Transverse colon (tissue), 4 donors: Measurements from ENCODE around the gene NUDT21. TPM values are rescaled to one million over a fixed set of nuclear protein-coding genes. Genes with fewer than 3 reads are reported as not detected.

Experiments used
- DNase-seq: peaks from one replicate; pipeline ENCODE4 v3.0.0-alpha.2; 2019
- H3K27ac ChIP-seq, 4 donors: fragments of 200-600 bp; sonication (generic); 2 replicates each; pipeline ENCODE4 v1.5.1; 2016 to 2018; ENCODE audit warnings: inconsistent platforms in 4 of 4
- H3K27me3 ChIP-seq: fragments of 200-600 bp; sonication (generic); 2 replicates; pipeline ENCODE4 v1.5.1; 2017; ENCODE audit warnings: inconsistent platforms
- H3K36me3 ChIP-seq, 4 donors: fragments of 200-600 bp; sonication (generic); 2 replicates each; pipeline ENCODE4 v1.5.1; 2017 to 2019; ENCODE audit warnings: inconsistent platforms in 4 of 4
- H3K4me1 ChIP-seq, 4 donors: fragments of 200-600 bp; sonication (generic); 2 replicates each; pipeline ENCODE4 v1.5.1; 2017 to 2020; ENCODE audit warnings: inconsistent platforms in 4 of 4
- H3K4me3 ChIP-seq, 4 donors: fragments of 200-600 bp; sonication (generic); 1 replicate in 1 of 4; 2 replicates in 3 of 4; pipeline versions ENCODE4 v1.5.1 to v1.6.1; 2017 to 2019; ENCODE audit warnings: inconsistent platforms in 4 of 4
- H3K9me3 ChIP-seq, 2 donors: fragments of 200-600 bp; sonication (generic); 2 replicates each; pipeline ENCODE4 v1.5.1; 2017 to 2019; ENCODE audit warnings: inconsistent platforms in 2 of 2
- EP300 ChIP-seq: sonication (generic); formaldehyde crosslinking; IDR thresholded peaks from one replicate; pipeline ENCODE4 v1.6.1; 2017; ENCODE audit warnings: antibody characterized with exemption, low read depth
- POLR2A ChIP-seq: fragments of 450-650 bp; IDR thresholded peaks from one replicate; pipeline ENCODE4 v1.6.1; 2016; ENCODE audit warnings: antibody characterized with exemption, mild to moderate bottlenecking, moderate library complexity
- POLR2AphosphoS5 ChIP-seq, 3 donors: sonication (generic); formaldehyde crosslinking; IDR thresholded peaks; one replicate each; pipeline ENCODE4 v1.6.1; 2016; ENCODE audit warnings: antibody characterized with exemption in 3 of 3
- WGBS, 2 donors: methylation state at CpG; one replicate each; pipeline ENCODE4 v1.1.5; 2018; ENCODE audit warnings: low coverage in 1 of 2; 5-methylcytosine and 5-hydroxymethylcytosine counted together
- in situ Hi-C, 4 donors: fragments of 200-750 bp; cut with MboI; loops; one replicate each; pipeline versions ENCODE4 v1.15.0 to v1.15.1; 2017; ENCODE audit warnings: low sequenced_read_pairs in 3 of 4, low pct_ligation_motif_present in 1 of 4, low pct_unique_long_range_greater_than_20kb in 1 of 4
- intact Hi-C: fragments of 100-400 bp; cut with DNase I; formaldehyde crosslinking; loops from one replicate; pipeline ENCODE4 v1.15.1; 2023; ENCODE audit warnings: low total_unique reads
- total RNA-seq, 4 donors: library from RNA; depleted of rRNA; stranded (reverse); fragments of >200 nt; gene quantifications; one replicate each; pipeline ENCODE4 v1.1.0, GENCODE V29; 2016
- TF ChIP-seq, protein P1 (sequence below), 5 experiments: fragments of 200-600 bp in 3 of 5; fragments of 450-650 bp in 2 of 5; sonication (generic) in 3 of 5; IDR thresholded peaks; 1 replicate in 2 of 5; 2 replicates in 3 of 5; pipeline ENCODE4 v1.5.1; 2016 to 2017; ENCODE audit warnings: antibody characterized with exemption in 5 of 5, inconsistent platforms in 3 of 5, mild to moderate bottlenecking in 2 of 5, moderate library complexity in 1 of 5

Gene NUDT21
- total RNA-seq, 4 donors from 2014 or later: 7.5 to 41.9 (median 23.0) TPM

DNA sequence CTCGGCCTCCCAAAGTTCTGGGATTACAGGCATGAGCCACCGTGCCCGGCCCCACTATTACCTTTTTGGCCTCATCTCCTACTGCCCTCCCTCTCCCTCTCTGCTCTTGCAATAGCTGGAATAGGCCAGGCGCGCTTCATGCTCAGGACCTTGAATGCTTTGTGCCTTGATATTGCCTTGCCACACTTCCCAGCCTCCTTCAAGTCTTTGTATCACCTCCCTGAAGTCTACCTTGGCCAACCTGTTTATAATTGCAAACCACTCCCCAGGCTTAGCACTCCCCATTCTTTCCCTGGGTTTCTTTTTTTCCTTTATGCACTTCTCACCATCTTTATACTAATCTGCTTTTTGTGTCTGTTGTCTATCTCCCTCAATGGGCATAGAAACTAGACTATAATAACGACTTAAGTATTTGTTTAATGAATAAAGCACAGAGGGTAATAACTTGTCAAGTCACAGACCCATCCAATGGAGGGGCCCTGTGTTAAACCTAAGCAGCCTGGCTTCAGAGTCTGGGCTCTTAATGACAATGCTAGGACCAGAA, 6.9 kb upstream of the NUDT21 start:
- in situ Hi-C loops: no loop called here
- peaks cover 0 to 43% (median 18%) of the 10 kb centered on the region in 4 donors for H3K36me3 ChIP-seq

DNA sequence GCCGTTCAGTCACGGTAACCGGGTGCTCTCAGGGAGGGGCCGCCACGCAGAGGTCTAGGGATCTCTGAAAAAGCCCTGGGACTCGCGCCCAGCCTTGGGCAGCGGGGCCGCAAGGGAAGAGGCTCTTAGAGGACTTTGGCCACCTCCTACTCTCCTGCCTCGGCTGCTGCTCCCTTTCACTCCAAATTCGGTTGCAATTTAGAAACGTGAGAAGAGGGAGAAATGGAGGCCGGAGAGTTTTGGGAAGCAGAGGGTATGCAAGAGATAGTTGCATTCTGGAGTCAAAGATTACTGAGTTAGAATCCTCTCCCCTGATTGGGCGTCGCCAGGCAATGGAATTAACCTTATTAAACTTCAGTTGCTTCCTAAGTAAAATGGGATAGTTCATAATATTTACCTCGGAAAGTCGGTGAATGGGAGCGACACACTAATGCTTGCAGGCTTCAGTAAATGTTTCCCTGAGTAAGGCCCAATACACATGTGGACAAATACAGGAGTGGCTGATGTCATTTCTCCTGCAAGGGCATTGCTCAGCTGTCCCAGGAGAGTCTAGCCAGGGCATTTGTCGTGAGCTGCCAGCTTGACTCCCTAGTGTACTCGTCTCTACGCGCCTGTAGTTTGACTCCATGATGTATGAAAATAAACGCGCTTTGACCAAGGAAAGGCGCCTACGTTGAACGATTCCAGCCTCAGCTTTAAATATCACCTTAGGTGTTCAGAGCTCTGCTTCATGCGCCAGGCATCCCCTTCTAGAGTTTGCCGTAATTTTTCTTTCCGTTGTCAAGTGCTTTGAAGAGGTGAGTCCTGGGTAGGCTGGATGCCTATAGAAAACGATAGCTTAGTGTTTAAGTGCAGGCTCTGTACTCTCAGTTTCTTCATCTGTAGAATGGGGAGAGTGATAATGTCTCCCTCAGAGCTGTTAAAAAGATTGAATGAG, 889 bp upstream of the NUDT21 start:
- peak overlapping the region; percentile 58 to 85 (median 74) for H3K4me3 ChIP-seq
- WGBS, 2 donors: 3% methylated on average over 31 of the region's 31 CpGs; no CpG with 5 or more reads in 1 of the 2 donors
- peaks cover 0 to 29% (median 7%) of the 10 kb centered on the region in 4 donors for H3K36me3 ChIP-seq
- H3K27me3 ChIP-seq: no peaks in the 10 kb centered on the region
- H3K9me3 ChIP-seq: no peaks in the 10 kb centered on the region
- H3K4me1 ChIP-seq: peaks cover 20 to 43% (median 26%) of the 10 kb centered on the region in 4 donors
- no peak for TF ChIP-seq EP300
- no peak for TF ChIP-seq POLR2A
- TF ChIP-seq POLR2AphosphoS5 (IDR thresholded peaks at IDR 0.05): peak in 1 of 3 donors; percentile 13
- TF ChIP-seq, protein P1, sequence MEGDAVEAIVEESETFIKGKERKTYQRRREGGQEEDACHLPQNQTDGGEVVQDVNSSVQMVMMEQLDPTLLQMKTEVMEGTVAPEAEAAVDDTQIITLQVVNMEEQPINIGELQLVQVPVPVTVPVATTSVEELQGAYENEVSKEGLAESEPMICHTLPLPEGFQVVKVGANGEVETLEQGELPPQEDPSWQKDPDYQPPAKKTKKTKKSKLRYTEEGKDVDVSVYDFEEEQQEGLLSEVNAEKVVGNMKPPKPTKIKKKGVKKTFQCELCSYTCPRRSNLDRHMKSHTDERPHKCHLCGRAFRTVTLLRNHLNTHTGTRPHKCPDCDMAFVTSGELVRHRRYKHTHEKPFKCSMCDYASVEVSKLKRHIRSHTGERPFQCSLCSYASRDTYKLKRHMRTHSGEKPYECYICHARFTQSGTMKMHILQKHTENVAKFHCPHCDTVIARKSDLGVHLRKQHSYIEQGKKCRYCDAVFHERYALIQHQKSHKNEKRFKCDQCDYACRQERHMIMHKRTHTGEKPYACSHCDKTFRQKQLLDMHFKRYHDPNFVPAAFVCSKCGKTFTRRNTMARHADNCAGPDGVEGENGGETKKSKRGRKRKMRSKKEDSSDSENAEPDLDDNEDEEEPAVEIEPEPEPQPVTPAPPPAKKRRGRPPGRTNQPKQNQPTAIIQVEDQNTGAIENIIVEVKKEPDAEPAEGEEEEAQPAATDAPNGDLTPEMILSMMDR (IDR thresholded peaks at IDR 0.05): no peak
- in situ Hi-C loops (no loop called here), intact Hi-C loops (no loop called here)
- peak overlapping the region; percentile 86 to 93 (median 91) for H3K27ac ChIP-seq
- DNase-seq: peak; percentile 26

More for the DNA sequence above, 6.9 kb upstream of the NUDT21 start:
- H3K4me1 ChIP-seq: peaks cover 0 to 5% (median 2%) of the 10 kb centered on the region in 4 donors
- TF ChIP-seq POLR2AphosphoS5 (IDR thresholded peaks at IDR 0.05): no peak
- TF ChIP-seq, protein P1 (IDR thresholded peaks at IDR 0.05): no peak
- TF ChIP-seq EP300: no peak
- H3K4me3 ChIP-seq: no peak overlapping the region
- H3K27ac ChIP-seq: no peak overlapping the region
- intact Hi-C loops: no loop called here
- DNase-seq: no peak
- H3K27me3 ChIP-seq: no peaks in the 10 kb centered on the region
- 94 to 96% methylated on average over 6 of the region's 6 CpGs for WGBS, 2 donors
- H3K9me3 ChIP-seq: no peaks in the 10 kb centered on the region

DNA sequence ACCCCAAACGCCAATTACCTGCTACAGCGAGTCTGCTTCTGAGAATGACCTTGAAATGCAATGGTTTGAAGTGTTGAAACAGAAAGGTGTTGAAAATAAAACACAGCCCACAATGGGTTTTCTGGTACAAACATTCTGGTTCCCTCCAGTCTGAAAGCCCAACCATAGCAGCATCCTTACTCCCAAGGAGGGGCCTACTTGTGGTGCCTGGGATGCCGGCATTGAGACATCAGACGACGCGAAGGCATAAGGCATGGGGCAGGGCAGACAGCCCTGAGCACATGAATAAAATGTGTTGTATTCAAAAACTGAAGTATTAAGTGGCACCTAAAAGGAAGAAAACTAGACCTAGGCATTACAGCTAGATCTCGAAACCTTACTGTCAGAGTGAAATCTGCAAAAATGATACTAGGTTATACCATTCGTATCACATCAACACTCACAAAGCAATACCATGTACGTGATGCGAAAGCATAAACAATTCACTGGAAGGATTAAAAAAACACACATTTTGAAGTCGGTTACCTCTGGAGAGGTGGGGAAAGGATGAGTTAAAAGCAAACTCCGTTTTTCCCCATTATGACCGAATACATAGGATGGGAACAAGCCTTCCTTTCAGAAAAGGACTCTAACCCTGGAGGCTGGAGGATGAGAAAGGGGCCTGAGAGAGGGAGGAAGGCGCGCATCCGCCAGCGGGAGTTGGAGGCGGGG, 702 bp downstream of the NUDT21 start:
- H3K4me3 ChIP-seq: peak overlapping the region; percentile 58 to 85 (median 84)
- no peaks in the 10 kb centered on the region for H3K9me3 ChIP-seq
- H3K27ac ChIP-seq: peak overlapping the region; percentile 86 to 93 (median 91)
- in situ Hi-C loops: no loop called here
- 9 to 11% methylated on average over 8 to 18 of the region's 18 CpGs for WGBS, 2 donors
- TF ChIP-seq, protein P1 (IDR thresholded peaks at IDR 0.05): no peak
- no peak for TF ChIP-seq EP300
- TF ChIP-seq POLR2AphosphoS5 (IDR thresholded peaks at IDR 0.05): no peak
- TF ChIP-seq POLR2A: no peak
- H3K27me3 ChIP-seq: no peaks in the 10 kb centered on the region
- H3K36me3 ChIP-seq: peaks cover 0 to 20% (median 5%) of the 10 kb centered on the region in 4 donors
- DNase-seq: no peak
- intact Hi-C loops: no loop called here
- peaks cover 20 to 43% (median 26%) of the 10 kb centered on the region in 4 donors for H3K4me1 ChIP-seq

DNA sequence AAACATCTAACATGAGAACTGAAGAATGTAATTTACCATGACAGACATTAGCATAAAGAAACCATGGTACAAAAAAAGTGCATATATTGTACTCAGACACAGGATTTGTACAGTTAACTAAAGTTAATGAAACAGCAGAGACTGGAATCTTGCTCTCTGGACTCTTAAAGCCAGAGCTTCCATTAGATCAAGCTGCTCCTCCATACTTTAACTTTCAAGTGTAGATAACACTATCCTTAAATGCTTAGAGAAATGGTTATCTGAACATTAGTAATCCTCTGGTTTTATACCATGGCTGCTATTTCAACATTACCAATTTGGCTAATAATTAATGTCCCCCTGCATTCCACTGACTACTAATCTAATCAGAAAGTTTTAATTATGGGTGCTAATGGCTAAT, 3.1 kb downstream of the NUDT21 start:
- no peak for DNase-seq
- in situ Hi-C loops: no loop called here
- H3K4me3 ChIP-seq: no peak overlapping the region
- peaks cover 20 to 39% (median 24%) of the 10 kb centered on the region in 4 donors for H3K4me1 ChIP-seq
- H3K27me3 ChIP-seq: no peaks in the 10 kb centered on the region
- H3K27ac ChIP-seq: no peak overlapping the region
- TF ChIP-seq, protein P1 (IDR thresholded peaks at IDR 0.05): no peak
- H3K36me3 ChIP-seq: peaks cover 0 to 15% (median 3%) of the 10 kb centered on the region in 4 donors
- intact Hi-C loops: no loop called here
- no peaks in the 10 kb centered on the region for H3K9me3 ChIP-seq
